Psoas muscle (tissue), 8 donors: ENCODE measurements around the gene PRPF8. TPM values are rescaled to one million over a fixed set of nuclear protein-coding genes. Genes with fewer than 3 reads are reported as not detected.
A peak's percentile ranks its signal among the peaks of the same experiment; 100 is the strongest.

Experiments
- ATAC-seq, 4 donors: fragments of 200-7000 bp; cut with Tn5 transposase; one replicate each; pipeline ENCODE4 v1.9.1; 2020; ENCODE audit warnings: moderate library complexity in 3 of 4, mild to moderate bottlenecking in 2 of 4
- DNase-seq, 2 donors: peaks; one replicate each; pipeline ENCODE4 v3.0.0-alpha.2; 2020
- H3K27ac ChIP-seq: fragments of 200-600 bp; one replicate; pipeline ENCODE4 v1.8.0; 2022
- H3K27me3 ChIP-seq, 3 donors: fragments of 200-600 bp in 1 of 3; one replicate each; pipeline versions ENCODE4 v1.6.1 to v1.8.0; 2013 to 2022; ENCODE audit warnings: low read length in 2 of 3, mild to moderate bottlenecking in 2 of 3, moderate library complexity in 1 of 3; ENCODE audit not compliant: insufficient read depth in 3 of 3
- H3K36me3 ChIP-seq, 2 donors: fragments of 200-600 bp in 1 of 2; one replicate each; pipeline versions ENCODE4 v1.6.1 to v1.8.0; 2013 to 2022; ENCODE audit warnings: low read depth in 1 of 2, mild to moderate bottlenecking in 1 of 2, moderate library complexity in 1 of 2; ENCODE audit not compliant: insufficient read depth in 1 of 2
- H3K4me1 ChIP-seq: fragments of 200-600 bp; one replicate; pipeline ENCODE4 v1.8.0; 2022
- H3K4me3 ChIP-seq: fragments of 200-600 bp; one replicate; pipeline ENCODE4 v1.8.0; 2022; ENCODE audit warnings: mild to moderate bottlenecking
- H3K9me3 ChIP-seq: fragments of 200-600 bp; one replicate; pipeline ENCODE4 v1.8.0; 2022
- CTCF ChIP-seq: fragments of 200-600 bp; IDR thresholded peaks from one replicate; pipeline ENCODE4 v1.8.0; 2022; ENCODE audit warnings: antibody characterized with exemption
- WGBS, 3 donors: extraction: QIAGEN DNeasy Blood & Tissue Kit; methylation state at CpG; one replicate each; pipeline versions ENCODE4 v1.1.6 to v1.1.7; 2013; 5-methylcytosine and 5-hydroxymethylcytosine counted together
- intact Hi-C, 2 donors: fragments of 100-400 bp; cut with DNase I; formaldehyde crosslinking; loops; one replicate each; pipeline versions ENCODE4 v1.11.0 to v1.14.2; 2022
- polyA plus RNA-seq, 3 donors: library from polyadenylated mRNA; stranded (reverse); fragments of 200-250 nt; gene quantifications; one replicate each; pipeline ENCODE4 v1.2.3, GENCODE V29; 2013
- total RNA-seq, 4 donors: library from RNA; stranded (reverse); fragmentation: NEBNext Ultra II Directional in 2 of 4; extraction: Animal tissue kit (Norgen Biotek cat#: 25700) in 2 of 4; gene quantifications; one replicate each; pipeline versions ENCODE4 v1.2.1 to v1.2.4, GENCODE V29; 2021 to 2023
- donor health status: healthy with polysubstance abuse.
- donor health status: DM: no; HTN: no; CAD: no; lungs with moderate emphysema.
- donor health status: Bipolar disorder and iron deficiency.
- donor health status: healthy.
- donor health status: DM: yes; HTN: yes; CAD: no.
- donor health status: DM: no; HTN: no; CAD: no.
- donor health status: DM: no; HTN: no; CAD: no.
- donor health status: DM: yes; HTN: yes; CAD: no.

The PRPF8 gene
- total and polyA plus RNA-seq, 7 donors, result 84.8 to 305 (median 218) TPM

GRCh38 chr17:1649844-1650501 lies 34.7 kb downstream of the PRPF8 start, which contains the start of gene RILP:
Gene RILP, minus strand, starts transcription at chr17:1649866. Its CDS starts 62 bp downstream, at chr17:1649804.
- no peak for TF ChIP-seq CTCF
- Histone ChIP-seq H3K4me3 (peak within 1 kb of the TSS; percentile 90), H3K27me3 (no peaks in the 10 kb centered on the region), H3K4me1 (peaks cover 23% of the 10 kb centered on the region), H3K36me3 (peaks cover 12 to 77% of the 10 kb centered on the region in 2 donors), H3K27ac (peak within 1 kb of the TSS; percentile 100), H3K9me3 (no peaks in the 10 kb centered on the region)
- DNase-seq (peak; percentile 85 to 89), ATAC-seq (peak; percentile 66 to 70 (median 66))
- 10 to 13% (median 12%) methylated on average over 22 to 23 of the region's 23 CpGs for WGBS, 3 donors
- intact Hi-C loops, result loop anchor here in 1 of 2 donors (2.0 to 5.0 kb wide), 2 partner anchors 19 to 73 kb away; no protein-coding TSS in a partner anchor

- Histone ChIP-seq H3K36me3 (peaks cover 7 to 69% of the 10 kb centered on the region in 2 donors), H3K9me3 (no peaks in the 10 kb centered on the region), H3K4me1 (peaks cover 25% of the 10 kb centered on the region), H3K27ac (peak overlapping the region; percentile 100), H3K27me3 (no peaks in the 10 kb centered on the region), H3K4me3 (peak overlapping the region; percentile 90)
- peak; percentile 85 for TF ChIP-seq CTCF
- WGBS, 3 donors, result 0 to 1% (median 0%) methylated on average over 36 to 100 of the region's 100 CpGs
- intact Hi-C loops, result loop anchor here in 1 of 2 donors (5.0 kb wide), 1 partner anchor 72 kb away; no protein-coding TSS in a partner anchor
- DNase-seq (peak; percentile 96 to 98), ATAC-seq (peak; percentile 69 to 76 (median 74))
Measured at GRCh38 chr17:1648963-1649843, 35.5 kb downstream of the PRPF8 start.

GRCh38 chr17:1648173-1648962 lies 36.3 kb downstream of the PRPF8 start:
- DNase-seq (peak in 1 of 2 donors; percentile 67), ATAC-seq (peak; percentile 4 to 76 (median 40))
- intact Hi-C loops, result loop anchor here in 1 of 2 donors (5.0 kb wide), 1 partner anchor 71 kb away; no protein-coding TSS in a partner anchor
- no peak for TF ChIP-seq CTCF
- peaks cover 0 to 61% of the 10 kb centered on the region in 2 donors for H3K36me3 ChIP-seq
- H3K27me3 ChIP-seq, result no peaks in the 10 kb centered on the region
- WGBS, 3 donors, result 4 to 9% (median 5%) methylated on average over 47 to 54 of the region's 54 CpGs
- no peaks in the 10 kb centered on the region for H3K9me3 ChIP-seq
- H3K4me1 ChIP-seq, result peaks cover 30% of the 10 kb centered on the region
- H3K4me3 ChIP-seq, result peak overlapping the region; percentile 64
- peak overlapping the region; percentile 100 for H3K27ac ChIP-seq

- 55 to 72% (median 59%) methylated on average over 11 of the region's 11 CpGs for whole genome bisulfite sequencing, 3 donors
- Histone ChIP-seq H3K36me3 (peaks cover 0 to 55% of the 10 kb centered on the region in 2 donors), H3K4me1 (peaks cover 30% of the 10 kb centered on the region), H3K27ac (peak overlapping the region; percentile 100), H3K27me3 (no peaks in the 10 kb centered on the region), H3K4me3 (peak overlapping the region; percentile 64), H3K9me3 (no peaks in the 10 kb centered on the region)
- DNase-seq (peak in 1 of 2 donors; percentile 59), ATAC-seq (no peak)
- no peak for TF ChIP-seq CTCF
- intact Hi-C loops, result loop anchor here in 1 of 2 donors (5.0 kb wide), 1 partner anchor 70 kb away; no protein-coding TSS in a partner anchor
Measured at GRCh38 chr17:1647802-1648171, 36.9 kb downstream of the PRPF8 start.
